Islet precursor cell (in vitro differentiated cells): ENCODE measurements around the gene CACNG7.

Experiments
- DNase-seq: peaks from one replicate; pipeline ENCODE4 v3.0.0-alpha.2; 2018

Gene CACNG7

GRCh38 chr19:53983457-53984289 is 74.6 kb downstream of the CACNG7 start:
- DNase-seq, result no peak

GRCh38 chr19:53985863-53986262 is 76.8 kb downstream of the CACNG7 start:
- no peak for DNase-seq

GRCh38 chr19:53988981-53989380 is 79.9 kb downstream of the CACNG7 start:
- DNase-seq, result no peak

GRCh38 chr19:53989600-53990533 is 80.8 kb downstream of the CACNG7 start:
- DNase-seq, result no peak

GRCh38 chr19:53991224-53992113 is 82.4 kb downstream of the CACNG7 start, which contains the start of gene CACNG6:
TSS of gene CACNG6 (plus strand) at chr19:53991637. CDS start at chr19:53992878, 1,241 bp downstream.
- peak; percentile 83 for DNase-seq

GRCh38 chr19:53992211-53992610 is 83.1 kb downstream of the CACNG7 start:
- no peak for DNase-seq

- DNase-seq, result no peak
Observed at GRCh38 chr19:53992815-53993214, 83.7 kb downstream of the CACNG7 start.

GRCh38 chr19:53993448-53993847 is 84.4 kb downstream of the CACNG7 start:
- no peak for DNase-seq
